ENCODE data around the gene MYL7.

MYL7 gene

DNA sequence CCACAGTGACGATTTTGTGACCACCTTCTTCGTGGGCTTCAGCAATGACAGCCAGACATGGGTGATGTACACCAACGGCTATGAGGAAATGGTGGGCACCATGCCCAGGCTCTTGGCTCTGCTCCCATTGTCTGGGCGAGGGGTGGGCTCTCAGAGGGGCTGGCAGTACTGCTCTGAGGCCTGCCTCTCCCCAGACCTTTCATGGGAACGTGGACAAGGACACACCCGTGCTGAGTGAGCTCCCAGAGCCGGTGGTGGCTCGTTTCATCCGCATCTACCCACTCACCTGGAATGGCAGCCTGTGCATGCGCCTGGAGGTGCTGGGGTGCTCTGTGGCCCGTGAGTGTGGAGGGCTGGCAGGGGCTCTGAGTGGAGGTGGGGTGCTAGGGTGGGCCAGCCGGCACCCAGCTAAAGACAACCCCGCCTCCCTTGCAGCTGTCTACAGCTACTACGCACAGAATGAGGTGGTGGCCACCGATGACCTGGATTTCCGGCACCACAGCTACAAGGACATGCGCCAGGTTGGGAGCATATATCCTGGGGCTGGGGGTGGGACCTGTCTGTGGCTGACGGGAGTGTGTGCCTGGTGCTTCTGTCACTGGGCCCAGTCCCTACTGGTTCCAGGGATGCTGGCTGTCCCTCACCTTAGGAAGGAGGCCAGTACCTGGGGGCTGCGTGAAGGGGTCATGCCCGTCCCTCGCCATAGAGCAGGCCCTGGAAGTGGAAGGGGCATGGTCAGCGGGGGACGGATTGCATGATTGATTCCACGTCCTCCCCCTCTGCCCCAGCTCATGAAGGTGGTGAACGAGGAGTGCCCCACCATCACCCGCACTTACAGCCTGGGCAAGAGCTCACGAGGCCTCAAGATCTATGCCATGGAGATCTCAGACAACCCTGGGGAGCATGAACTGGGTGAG, 30.2 kb downstream of the MYL7 start:
- DNase-seq = no peak

DNA sequence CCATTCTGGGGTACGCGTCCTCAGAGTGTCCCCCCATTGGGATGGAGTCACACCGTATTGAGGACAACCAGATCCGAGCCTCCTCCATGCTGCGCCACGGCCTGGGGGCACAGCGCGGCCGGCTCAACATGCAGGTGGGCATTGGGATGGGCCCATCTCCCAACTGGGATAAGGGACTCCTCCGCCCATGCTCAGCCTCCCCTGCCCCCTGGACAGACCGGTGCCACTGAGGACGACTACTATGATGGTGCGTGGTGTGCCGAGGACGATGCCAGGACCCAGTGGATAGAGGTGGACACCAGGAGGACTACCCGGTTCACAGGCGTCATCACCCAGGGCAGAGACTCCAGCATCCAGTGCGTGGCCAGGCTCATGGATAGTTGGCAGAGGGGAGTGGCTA, 31.1 kb downstream of the MYL7 start:
- DNase-seq = no peak

DNA sequence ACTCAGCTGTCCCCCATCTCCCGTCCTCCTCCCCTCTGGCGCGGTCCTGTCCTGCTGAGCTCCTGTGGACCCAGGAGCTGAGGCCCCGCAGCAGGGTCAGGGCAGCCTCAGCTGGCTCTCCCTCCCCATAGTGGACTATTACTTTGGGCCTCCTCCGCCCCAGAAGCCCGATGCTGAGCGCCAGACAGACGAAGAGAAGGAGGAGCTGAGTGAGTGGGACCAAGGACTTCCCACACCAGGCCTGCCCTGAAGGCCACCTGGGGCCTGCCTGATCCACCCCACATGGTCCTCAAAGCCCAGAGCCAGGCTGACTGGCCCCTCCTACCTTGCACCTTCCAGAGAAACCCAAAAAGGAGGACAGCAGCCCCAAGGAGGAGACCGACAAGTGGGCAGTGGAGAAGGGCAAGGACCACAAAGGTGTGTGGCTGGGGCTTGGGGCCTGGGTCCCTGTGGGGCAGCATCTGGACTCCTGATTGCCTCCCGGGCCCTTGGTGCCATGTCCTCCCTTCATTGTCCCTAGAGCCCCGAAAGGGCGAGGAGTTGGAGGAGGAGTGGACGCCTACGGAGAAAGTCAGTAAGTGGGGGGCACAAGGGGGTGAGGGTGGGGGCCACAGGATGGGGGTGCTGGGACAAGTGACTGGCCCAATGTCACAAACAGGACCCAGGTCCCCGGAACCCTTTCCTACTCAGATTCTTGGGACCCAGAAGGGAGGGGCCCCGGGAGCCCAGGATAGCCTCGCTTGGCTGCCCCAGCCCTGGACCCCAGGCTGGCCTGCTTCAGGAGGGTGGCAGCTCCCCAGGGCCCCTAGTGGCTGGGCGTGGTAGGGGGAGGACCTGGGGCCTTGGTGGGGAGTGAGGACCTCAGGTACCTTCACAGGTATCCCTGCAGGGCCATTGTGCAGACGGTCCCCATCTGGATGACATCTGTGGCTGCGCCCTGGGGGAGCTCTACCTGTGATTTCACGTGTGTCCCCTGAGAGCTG, 32.1 kb downstream of the MYL7 start:
- DNase-seq = no peak

DNA sequence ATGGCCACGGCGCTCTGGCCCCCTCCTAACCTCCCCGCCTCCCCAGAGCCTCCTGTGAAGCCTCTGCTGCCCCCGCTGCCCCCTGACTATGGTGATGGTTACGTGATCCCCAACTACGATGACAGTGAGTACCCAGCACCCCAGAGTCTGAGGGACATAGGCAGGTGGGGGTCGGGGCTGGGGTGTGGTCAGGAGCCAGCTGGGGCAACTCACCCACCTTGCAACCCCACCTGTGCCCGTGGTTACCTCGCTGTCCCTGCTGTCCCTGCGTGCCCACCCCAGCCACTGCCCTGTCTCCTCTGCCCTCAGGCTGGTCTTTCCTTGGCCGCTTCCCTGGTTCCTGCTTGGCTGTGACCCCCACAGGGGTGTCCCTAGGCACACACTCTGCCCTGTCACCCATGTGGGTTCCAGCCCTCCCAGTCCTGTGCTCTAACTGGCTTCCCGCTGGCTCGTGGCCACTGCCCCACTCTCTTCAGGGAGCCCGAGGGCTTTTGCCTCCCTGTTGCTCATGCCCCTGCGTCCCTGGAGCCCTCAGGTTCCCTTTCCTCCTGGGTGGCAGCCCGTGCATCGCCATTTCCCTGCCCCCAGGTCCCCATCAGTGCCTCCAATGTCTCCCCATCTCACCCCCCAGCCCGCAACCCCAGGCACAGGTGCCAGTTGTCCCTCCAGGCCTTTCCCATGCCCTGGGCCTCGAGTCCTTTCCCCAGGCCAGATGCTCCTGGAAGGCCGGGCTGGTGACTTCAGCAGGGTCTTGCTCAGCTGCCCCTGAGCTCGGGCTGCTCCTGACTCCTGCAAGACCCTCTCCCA, 33.0 kb downstream of the MYL7 start:
- no peak for DNase-seq

GRCh38 chr7:44107116-44107960, 33.8 kb downstream of the MYL7 start:
- DNase-seq = no peak

GRCh38 chr7:44106311-44107065, 34.6 kb downstream of the MYL7 start:
- no peak for DNase-seq

GRCh38 chr7:44105832-44106231, 35.3 kb downstream of the MYL7 start:
- no peak for DNase-seq

DNA sequence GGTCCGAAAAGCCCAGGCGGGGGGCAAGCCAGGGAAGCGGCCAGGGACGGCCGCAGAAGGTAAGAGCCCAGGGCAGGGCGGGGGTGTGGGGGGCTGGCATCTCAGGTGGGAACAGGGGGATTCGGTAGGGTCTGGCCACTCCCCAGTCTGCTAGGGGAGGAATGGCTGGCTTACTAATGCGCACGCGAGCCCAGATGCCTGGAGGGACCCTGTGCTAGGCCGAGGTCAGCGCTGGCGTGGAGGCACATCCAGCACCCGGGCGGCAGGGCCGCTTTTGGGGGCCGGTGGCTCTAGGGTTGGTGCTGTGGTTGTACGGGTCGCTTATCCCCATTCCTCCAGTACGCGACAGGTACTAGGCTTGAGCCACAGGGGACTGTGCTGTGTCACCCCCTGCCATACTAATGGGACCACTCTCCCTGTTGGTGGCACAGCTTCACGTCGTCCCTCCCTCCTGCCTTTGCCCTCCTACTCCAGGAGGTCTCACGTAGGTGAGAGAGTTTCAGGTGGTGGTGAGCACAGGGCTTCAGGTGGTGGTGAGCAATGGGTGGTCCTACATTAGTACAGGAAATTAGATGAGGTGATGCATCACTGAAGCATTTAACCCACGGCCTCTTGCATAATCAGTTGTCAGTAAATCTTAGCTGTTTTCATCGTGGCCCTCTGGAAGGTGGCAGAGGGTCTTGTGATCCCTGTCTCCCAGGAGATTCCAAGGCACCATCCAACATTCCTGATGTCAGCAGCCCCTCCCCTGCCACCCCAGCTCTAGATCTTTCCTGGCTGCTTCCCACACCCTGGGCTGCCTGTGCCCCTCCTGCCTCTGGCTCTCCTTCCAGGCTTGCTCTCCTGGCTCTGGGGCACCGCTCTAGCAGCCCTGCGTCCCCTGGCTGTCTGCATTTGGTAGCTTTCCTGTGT, 36.0 kb downstream of the MYL7 start:
- no peak for DNase-seq

- DNase-seq = no peak
Measured at GRCh38 chr7:44103923-44104859, 36.9 kb downstream of the MYL7 start, which contains the start of gene AEBP1. Gene AEBP1 (plus strand): TSS chr7:44104345. CDS start chr7:44104666, 321 bp downstream.

DNA sequence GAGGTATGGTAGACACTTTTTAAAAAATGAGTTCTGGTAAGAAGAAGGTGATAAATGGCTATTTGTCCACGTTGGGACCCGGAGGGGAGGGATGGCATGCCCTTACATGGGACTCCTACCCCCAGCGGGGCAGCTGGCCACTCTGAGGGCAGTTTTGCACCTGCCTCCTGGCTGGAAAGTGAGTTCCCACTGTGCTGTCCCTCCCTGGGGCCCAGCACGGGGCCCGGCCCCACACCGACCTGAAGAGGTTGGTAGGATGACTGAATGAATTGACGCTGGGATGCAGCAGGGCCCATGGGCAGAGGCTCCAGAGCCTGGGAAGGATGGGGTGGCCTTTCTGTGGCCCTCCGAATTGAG, 37.6 kb downstream of the MYL7 start:
- no peak for DNase-seq

- no peak for DNase-seq
Measured at GRCh38 chr7:44102846-44103565, 38.1 kb downstream of the MYL7 start.

DNA sequence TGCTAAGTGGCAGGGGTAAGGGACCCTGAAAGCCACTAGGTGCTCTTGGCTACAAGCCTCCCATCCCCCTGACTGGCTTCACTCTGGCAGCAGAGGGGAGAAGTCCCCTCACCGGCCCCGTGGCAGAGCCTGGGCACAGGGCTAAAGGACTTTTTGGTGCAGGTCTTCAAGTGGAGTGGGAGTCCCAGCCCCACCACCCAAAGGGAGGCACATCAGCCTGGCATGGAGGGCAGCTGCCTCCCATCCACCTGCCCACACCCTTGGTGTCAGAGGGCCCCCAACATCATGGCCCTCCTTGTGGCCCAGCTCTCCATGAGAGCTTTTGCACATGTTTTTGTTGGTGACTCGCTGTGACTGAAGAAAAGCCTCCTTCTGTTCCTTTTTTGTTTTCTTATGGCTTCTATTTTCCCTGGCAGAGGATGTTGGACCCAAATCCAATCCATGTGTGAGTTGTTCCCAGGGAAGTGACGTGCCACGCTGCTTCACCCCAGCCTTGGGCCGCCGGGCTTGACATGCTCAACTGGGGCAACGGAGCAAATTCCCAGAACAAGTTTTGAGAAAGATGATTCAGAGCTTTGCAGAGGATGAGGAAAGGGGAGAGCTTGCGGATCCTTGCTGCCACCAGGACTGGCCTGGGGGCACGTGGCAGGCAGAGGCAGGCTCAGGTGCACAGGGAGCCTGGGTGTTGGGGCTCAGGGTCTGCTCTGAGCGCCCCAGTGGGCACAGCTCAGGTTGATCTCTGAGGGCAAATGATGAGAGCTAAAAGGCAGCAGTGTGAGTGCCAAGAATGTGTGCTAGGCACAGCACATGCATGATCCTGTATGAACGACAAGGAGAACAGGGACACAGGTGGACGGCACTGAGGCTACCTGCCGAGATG, 38.9 kb downstream of the MYL7 start:
- no peak for DNase-seq

GRCh38 chr7:44101303-44101965, 39.7 kb downstream of the MYL7 start:
- DNase-seq = no peak

- no peak for DNase-seq
Measured at GRCh38 chr7:44100458-44101302, 40.5 kb downstream of the MYL7 start.

DNA sequence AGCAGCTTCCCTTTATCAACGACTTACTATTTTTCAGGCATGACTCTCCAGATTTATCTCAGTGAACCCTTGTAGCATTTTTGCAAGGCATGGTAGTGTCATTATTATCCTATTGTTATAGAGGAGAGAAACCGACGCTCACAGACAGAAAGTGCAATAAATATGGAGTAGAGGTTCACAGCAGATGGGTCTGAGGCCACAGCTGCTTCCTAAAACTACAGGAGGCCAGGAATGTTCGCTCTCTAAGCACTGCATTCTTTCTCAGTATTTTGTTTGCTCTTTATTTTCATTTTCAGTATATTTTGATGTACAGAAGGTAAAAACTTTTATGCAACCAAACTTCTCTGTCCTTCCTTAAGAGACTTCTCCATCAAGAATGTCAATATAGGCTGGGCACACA, 41.5 kb downstream of the MYL7 start:
- DNase-seq = no peak
